Endothelial cell (in vitro differentiated cells): ENCODE results near the gene EEPD1. TPM values are rescaled to one million over a fixed set of nuclear protein-coding genes. Genes with fewer than 3 reads are reported as not detected.
"Not testable (repeated sequence)": the region's sequence is repeated elsewhere in the genome, so short reads cannot be mapped to it uniquely, and the experiment has no call there.

Experiments
- DNase-seq: peaks from one replicate; pipeline ENCODE4 v3.0.0; 2021; ENCODE audit warnings: low spot score
- H3K27ac Mint-ChIP-seq: one replicate; pipeline ENCODE4 v1.8.0; 2021; ENCODE audit warnings: mixed read lengths, inconsistent platforms; ENCODE audit not compliant: unreplicated experiment
- H3K27me3 Mint-ChIP-seq: one replicate; pipeline ENCODE4 v1.8.0; 2021; ENCODE audit warnings: mild to moderate bottlenecking, moderate library complexity, mixed read lengths, inconsistent platforms; ENCODE audit not compliant: unreplicated experiment
- H3K36me3 Mint-ChIP-seq: one replicate; pipeline ENCODE4 v1.8.0; 2021; ENCODE audit warnings: mild to moderate bottlenecking, low read depth, mixed read lengths, inconsistent platforms; ENCODE audit not compliant: unreplicated experiment
- H3K4me1 Mint-ChIP-seq: one replicate; pipeline ENCODE4 v1.8.0; 2021; ENCODE audit warnings: mild to moderate bottlenecking, mixed read lengths, inconsistent platforms; ENCODE audit not compliant: unreplicated experiment
- H3K4me3 Mint-ChIP-seq: one replicate; pipeline ENCODE4 v1.8.0; 2021; ENCODE audit warnings: mild to moderate bottlenecking, mixed read lengths, inconsistent platforms; ENCODE audit not compliant: unreplicated experiment
- H3K9me3 Mint-ChIP-seq: one replicate; pipeline ENCODE4 v1.8.0; 2021; ENCODE audit warnings: mixed read lengths, inconsistent platforms; ENCODE audit not compliant: unreplicated experiment
- total RNA-seq: library from RNA; stranded (reverse); fragmentation: NEBNext Ultra II Directional; extraction: Animal tissue kit (Norgen Biotek cat#: 25700); gene quantifications from one replicate; pipeline ENCODE4 v1.2.1, GENCODE V29; 2021; ENCODE audit not compliant: unreplicated experiment
- TF ChIP-seq, protein P1 (sequence below): fragments of 200-600 bp; sonication (generic); IDR thresholded peaks from one replicate; pipeline ENCODE4 v1.5.0; 2021; ENCODE audit warnings: antibody characterized with exemption; ENCODE audit not compliant: unreplicated experiment

Gene EEPD1
- total RNA-seq, 1 donor from 2014 or later: 12.6 TPM

DNA sequence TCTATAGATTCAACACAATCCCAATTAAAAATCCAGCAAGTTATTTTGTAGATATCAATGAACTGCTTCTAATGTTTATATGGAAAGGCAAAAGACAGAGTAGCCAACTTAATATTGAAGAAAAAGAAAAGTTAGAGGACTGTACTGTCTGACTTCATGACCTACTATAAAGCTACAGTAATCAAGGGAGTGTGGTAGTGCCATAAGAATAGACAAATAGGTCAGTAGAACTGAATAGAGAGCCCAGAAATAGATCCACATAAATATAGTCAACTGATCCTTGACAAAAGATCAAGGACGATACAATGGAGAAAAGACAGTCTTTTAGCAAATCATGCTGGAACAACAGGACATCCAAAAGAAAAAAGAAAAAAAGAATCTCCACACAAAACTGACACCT is 7.4 kb upstream of the EEPD1 start:
- Mint-ChIP-seq H3K27ac (no peak overlapping the region), H3K27me3 (no peaks in the 10 kb centered on the region), H3K4me3 (no peak overlapping the region), H3K9me3 (no peaks in the 10 kb centered on the region), H3K36me3 (peaks cover 4% of the 10 kb centered on the region), H3K4me1 (peaks cover 5% of the 10 kb centered on the region)
- DNase-seq: no peak
- TF ChIP-seq, protein P1, sequence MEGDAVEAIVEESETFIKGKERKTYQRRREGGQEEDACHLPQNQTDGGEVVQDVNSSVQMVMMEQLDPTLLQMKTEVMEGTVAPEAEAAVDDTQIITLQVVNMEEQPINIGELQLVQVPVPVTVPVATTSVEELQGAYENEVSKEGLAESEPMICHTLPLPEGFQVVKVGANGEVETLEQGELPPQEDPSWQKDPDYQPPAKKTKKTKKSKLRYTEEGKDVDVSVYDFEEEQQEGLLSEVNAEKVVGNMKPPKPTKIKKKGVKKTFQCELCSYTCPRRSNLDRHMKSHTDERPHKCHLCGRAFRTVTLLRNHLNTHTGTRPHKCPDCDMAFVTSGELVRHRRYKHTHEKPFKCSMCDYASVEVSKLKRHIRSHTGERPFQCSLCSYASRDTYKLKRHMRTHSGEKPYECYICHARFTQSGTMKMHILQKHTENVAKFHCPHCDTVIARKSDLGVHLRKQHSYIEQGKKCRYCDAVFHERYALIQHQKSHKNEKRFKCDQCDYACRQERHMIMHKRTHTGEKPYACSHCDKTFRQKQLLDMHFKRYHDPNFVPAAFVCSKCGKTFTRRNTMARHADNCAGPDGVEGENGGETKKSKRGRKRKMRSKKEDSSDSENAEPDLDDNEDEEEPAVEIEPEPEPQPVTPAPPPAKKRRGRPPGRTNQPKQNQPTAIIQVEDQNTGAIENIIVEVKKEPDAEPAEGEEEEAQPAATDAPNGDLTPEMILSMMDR: no peak

DNA sequence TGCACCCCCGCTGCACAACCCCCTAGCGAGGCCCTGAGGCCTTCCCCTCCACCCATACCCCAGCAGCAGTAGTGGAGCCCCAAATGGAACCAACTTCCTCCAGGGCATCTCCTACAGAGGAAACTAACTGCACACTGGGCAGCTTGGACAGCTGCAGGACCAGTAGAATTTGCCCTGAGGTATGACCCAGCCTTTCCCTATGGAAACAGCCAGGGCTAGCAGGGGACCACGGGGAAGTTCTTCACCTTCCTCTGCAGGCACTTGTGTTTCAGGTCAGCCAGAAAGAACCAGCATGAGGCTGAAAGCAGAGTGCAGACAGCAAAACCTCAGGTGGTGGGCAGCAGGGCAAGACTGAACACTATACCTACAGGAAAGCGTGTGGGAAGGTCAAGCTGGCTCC is 5.7 kb upstream of the EEPD1 start:
- peaks cover 5% of the 10 kb centered on the region for H3K4me1 Mint-ChIP-seq
- H3K27me3 Mint-ChIP-seq: peaks cover 4% of the 10 kb centered on the region
- no peaks in the 10 kb centered on the region for H3K9me3 Mint-ChIP-seq
- H3K4me3 Mint-ChIP-seq: no peak overlapping the region
- H3K27ac Mint-ChIP-seq: no peak overlapping the region
- H3K36me3 Mint-ChIP-seq: peaks cover 4% of the 10 kb centered on the region
- no peak for DNase-seq
- TF ChIP-seq, protein P1: no peak

DNA sequence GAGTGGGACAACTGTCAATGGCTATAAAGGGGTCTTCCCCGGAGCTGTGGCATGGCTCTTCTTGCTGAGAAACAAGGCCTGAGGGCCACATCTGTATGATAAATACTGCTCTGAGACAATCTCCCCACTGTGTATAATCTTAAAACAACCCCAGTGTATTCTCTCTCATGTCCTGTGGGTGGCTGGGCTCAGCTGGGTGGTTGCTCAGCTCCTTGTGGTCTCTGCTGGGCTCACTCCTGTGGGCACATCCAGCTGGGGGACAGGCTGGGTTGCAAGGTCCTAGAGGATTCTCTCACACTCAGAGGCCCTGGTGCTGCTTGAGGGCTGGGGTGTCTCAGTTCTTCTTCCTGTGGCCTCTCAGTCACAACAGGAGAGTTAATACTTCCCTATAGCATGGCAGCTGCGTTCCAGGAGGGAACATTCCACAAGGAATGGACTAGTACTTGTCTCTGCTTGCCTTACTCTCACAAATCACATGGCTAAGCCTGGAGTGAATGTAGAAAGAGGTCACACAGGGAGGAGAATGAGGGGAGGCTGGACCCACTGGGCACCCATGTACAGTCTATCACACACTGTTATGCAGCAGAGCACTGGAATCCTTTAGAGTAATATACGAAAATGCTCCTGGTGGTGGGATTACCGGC is 4.5 kb upstream of the EEPD1 start:
- peak overlapping the region; percentile 54 for H3K4me3 Mint-ChIP-seq
- TF ChIP-seq, protein P1: no peak
- peaks cover 5% of the 10 kb centered on the region for H3K4me1 Mint-ChIP-seq
- H3K9me3 Mint-ChIP-seq: no peaks in the 10 kb centered on the region
- no peak for DNase-seq
- peaks cover 4% of the 10 kb centered on the region for H3K27me3 Mint-ChIP-seq
- H3K36me3 Mint-ChIP-seq: peaks cover 4% of the 10 kb centered on the region
- no peak overlapping the region for H3K27ac Mint-ChIP-seq

DNA sequence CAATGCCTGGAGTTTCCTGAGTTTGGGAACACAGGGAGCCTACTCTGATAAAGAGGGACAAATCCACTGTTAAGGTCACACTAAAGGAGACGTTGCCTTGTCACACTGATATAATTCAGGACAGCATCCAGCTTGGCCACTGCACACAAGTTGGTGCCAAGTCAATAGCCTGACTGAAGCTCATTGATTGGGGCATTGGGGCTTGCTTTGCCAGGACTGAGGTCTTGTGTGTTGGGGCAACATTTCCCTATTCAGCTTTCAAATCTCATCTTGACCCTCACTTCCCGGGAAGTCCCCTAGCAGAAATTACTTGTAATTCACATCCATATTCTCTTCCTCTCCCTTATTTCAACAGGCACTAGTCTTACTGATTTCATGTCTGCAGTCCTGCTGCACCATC is 3.8 kb upstream of the EEPD1 start:
- not testable (repeated sequence) for H3K27ac Mint-ChIP-seq, DNase-seq, H3K36me3 Mint-ChIP-seq, H3K4me3 Mint-ChIP-seq, H3K27me3 Mint-ChIP-seq, H3K9me3 Mint-ChIP-seq
- H3K4me1 Mint-ChIP-seq: peaks cover 10% of the 10 kb centered on the region

DNA sequence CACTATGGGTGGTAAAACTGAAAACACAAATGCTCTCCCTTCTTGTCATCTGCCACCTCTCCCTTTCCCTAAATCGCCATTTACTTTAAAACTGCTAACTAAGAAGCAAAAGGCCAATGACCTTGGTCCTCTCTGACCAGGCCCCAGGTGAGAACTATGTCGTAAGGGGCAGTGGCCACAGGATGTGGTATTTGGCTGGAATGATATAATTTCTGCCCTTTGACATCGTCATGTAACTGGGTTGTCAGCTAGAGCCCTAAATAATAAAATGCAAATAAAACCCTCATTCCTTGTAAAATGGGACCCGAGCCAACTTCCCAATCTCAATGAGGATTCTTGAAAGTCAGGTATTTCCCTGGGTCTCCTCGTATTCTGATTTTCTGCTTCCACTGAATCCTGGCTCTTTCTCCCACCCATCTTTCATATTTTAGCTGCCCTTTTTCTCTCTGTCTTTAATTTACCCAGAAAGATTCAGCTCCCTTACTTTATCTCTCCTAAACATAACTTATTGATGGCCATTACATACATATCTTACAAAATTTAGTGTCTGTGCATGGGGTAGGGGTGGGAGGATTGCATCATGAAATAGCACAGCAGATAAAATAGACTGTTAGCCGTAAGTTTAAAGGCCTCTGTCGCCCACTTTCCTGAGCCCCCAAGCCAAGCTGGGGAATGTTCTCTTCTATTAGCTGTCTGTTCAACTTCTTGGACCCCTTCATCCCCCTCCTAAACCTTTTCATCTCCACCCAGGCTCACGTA is 3.2 kb upstream of the EEPD1 start:
- TF ChIP-seq, protein P1: no peak
- H3K36me3 Mint-ChIP-seq: peaks cover 4% of the 10 kb centered on the region

More for the DNA sequence above, 3.2 kb upstream of the EEPD1 start:
- no peaks in the 10 kb centered on the region for H3K9me3 Mint-ChIP-seq
- no peak overlapping the region for H3K4me3 Mint-ChIP-seq
- DNase-seq: no peak
- no peak overlapping the region for H3K27ac Mint-ChIP-seq
- H3K27me3 Mint-ChIP-seq: peaks cover 4% of the 10 kb centered on the region
- peaks cover 10% of the 10 kb centered on the region for H3K4me1 Mint-ChIP-seq
